ENCODE results near the gene GREB1. TPM values are rescaled to one million over a fixed set of nuclear protein-coding genes. Genes with fewer than 3 reads are reported as not detected.

Gene GREB1
- total and polyA plus RNA-seq, 2 of the 13 experiments (the other 11 are each of a cell fraction or from before 2014, with no cell fraction given) = 31.3 to 61.2 TPM

DNA sequence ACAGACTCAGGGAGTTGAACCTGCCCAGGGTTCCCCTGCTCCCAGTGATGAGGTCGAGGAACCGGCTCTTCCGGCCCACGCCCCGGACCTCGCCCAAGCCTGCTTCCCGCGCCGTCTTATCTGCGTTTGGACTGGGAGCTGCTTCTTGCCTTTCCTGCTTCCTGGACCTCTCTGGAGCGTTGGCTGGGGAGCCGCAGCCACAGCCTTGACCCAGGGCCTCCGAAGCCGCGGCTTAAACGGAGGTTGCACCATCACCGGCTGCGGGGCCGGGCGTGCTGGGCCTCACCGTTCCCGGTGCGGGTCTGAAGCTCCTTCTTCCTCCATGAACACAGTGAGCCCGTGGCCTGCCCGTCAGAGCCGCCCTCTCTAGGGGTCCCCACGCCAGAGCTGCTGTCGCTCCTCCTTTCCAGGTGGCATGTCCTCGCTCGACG, 122.8 kb downstream of the GREB1 start (continued):
- TF ChIP-seq ZNF224 (CRISPR knock-in tag; IDR thresholded peaks at IDR 0.05) (no peak), ERF (CRISPR knock-in tag; IDR thresholded peaks at IDR 0.05) (no peak), ZNF205 (CRISPR knock-in tag; IDR thresholded peaks at IDR 0.05) (no peak), STAG1 (CRISPR knock-in tag; IDR thresholded peaks at IDR 0.05) (no peak), JDP2 (CRISPR knock-in tag; IDR thresholded peaks at IDR 0.05; ENCODE audit: borderline replicate concordance) (no peak), TBX3 (IDR thresholded peaks at IDR 0.05; ENCODE audit: borderline replicate concordance) (no peak), TSC22D2 (CRISPR knock-in tag; IDR thresholded peaks at IDR 0.05; ENCODE audit: borderline replicate concordance) (no peak), ZNF883 (CRISPR knock-in tag; IDR thresholded peaks at IDR 0.05; ENCODE audit: not compliant biosample characterization) (peak; percentile 52), SPEN (CRISPR knock-in tag; IDR thresholded peaks at IDR 0.05; ENCODE audit: low read depth) (peak; percentile 18; the same call in 1 of the 2 replicates), CHCHD3 (CRISPR knock-in tag; IDR thresholded peaks at IDR 0.05) (no peak), HNRNPUL1 (IDR thresholded peaks at IDR 0.05; ENCODE audit: low read depth, low read length) (no peak), NR2F1 (CRISPR knock-in tag; IDR thresholded peaks at IDR 0.05) (peak; percentile 11 to 29; a peak in 1 of 4 replicates), ZFY (CRISPR knock-in tag; IDR thresholded peaks at IDR 0.05) (0 out of 2 replicates have a peak, but pooled peaks have one; percentile 23), ZNF432 (CRISPR knock-in tag; IDR thresholded peaks at IDR 0.05; ENCODE audit: borderline replicate concordance) (no peak), ZNF891 (CRISPR knock-in tag; IDR thresholded peaks at IDR 0.05) (no peak), CEBPB (IDR thresholded peaks at IDR 0.05; ENCODE audit: borderline replicate concordance, low read depth, low read length) (peak; percentile 18; the same call in 1 of the 2 replicates), ARID2 (CRISPR knock-in tag; IDR thresholded peaks at IDR 0.05; ENCODE audit: borderline replicate concordance) (no peak), ZNF572 (CRISPR knock-in tag; IDR thresholded peaks at IDR 0.05) (0 out of 2 replicates have a peak, but pooled peaks have one; percentile 37)
- TF ChIP-seq, protein P1, sequence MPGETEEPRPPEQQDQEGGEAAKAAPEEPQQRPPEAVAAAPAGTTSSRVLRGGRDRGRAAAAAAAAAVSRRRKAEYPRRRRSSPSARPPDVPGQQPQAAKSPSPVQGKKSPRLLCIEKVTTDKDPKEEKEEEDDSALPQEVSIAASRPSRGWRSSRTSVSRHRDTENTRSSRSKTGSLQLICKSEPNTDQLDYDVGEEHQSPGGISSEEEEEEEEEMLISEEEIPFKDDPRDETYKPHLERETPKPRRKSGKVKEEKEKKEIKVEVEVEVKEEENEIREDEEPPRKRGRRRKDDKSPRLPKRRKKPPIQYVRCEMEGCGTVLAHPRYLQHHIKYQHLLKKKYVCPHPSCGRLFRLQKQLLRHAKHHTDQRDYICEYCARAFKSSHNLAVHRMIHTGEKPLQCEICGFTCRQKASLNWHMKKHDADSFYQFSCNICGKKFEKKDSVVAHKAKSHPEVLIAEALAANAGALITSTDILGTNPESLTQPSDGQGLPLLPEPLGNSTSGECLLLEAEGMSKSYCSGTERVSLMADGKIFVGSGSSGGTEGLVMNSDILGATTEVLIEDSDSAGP (CRISPR knock-in tag; IDR thresholded peaks at IDR 0.05; ENCODE audit: borderline replicate concordance) = no peak
- TF ChIP-seq, protein P2, sequence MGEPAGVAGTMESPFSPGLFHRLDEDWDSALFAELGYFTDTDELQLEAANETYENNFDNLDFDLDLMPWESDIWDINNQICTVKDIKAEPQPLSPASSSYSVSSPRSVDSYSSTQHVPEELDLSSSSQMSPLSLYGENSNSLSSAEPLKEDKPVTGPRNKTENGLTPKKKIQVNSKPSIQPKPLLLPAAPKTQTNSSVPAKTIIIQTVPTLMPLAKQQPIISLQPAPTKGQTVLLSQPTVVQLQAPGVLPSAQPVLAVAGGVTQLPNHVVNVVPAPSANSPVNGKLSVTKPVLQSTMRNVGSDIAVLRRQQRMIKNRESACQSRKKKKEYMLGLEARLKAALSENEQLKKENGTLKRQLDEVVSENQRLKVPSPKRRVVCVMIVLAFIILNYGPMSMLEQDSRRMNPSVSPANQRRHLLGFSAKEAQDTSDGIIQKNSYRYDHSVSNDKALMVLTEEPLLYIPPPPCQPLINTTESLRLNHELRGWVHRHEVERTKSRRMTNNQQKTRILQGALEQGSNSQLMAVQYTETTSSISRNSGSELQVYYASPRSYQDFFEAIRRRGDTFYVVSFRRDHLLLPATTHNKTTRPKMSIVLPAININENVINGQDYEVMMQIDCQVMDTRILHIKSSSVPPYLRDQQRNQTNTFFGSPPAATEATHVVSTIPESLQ (CRISPR knock-in tag; conservative IDR thresholded peaks at IDR 0.05) = no peak
- TF ChIP-seq, protein P3, sequence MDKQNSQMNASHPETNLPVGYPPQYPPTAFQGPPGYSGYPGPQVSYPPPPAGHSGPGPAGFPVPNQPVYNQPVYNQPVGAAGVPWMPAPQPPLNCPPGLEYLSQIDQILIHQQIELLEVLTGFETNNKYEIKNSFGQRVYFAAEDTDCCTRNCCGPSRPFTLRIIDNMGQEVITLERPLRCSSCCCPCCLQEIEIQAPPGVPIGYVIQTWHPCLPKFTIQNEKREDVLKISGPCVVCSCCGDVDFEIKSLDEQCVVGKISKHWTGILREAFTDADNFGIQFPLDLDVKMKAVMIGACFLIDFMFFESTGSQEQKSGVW (CRISPR knock-in tag; IDR thresholded peaks at IDR 0.05; ENCODE audit: borderline replicate concordance) = no peak
- TF ChIP-seq, protein P4, sequence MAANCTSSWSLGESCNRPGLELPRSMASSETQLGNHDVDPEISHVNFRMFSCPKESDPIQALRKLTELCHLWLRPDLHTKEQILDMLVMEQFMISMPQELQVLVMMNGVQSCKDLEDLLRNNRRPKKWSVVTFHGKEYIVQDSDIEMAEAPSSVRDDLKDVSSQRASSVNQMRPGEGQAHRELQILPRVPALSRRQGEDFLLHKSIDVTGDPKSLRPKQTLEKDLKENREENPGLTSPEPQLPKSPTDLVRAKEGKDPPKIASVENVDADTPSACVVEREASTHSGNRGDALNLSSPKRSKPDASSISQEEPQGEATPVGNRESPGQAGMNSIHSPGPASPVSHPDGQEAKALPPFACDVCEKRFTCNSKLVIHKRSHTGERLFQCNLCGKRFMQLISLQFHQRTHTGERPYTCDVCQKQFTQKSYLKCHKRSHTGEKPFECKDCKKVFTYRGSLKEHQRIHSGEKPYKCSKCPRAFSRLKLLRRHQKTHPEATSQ (CRISPR knock-in tag; IDR thresholded peaks at IDR 0.05; ENCODE audit: borderline replicate concordance) = no peak
- TF ChIP-seq, protein P5, sequence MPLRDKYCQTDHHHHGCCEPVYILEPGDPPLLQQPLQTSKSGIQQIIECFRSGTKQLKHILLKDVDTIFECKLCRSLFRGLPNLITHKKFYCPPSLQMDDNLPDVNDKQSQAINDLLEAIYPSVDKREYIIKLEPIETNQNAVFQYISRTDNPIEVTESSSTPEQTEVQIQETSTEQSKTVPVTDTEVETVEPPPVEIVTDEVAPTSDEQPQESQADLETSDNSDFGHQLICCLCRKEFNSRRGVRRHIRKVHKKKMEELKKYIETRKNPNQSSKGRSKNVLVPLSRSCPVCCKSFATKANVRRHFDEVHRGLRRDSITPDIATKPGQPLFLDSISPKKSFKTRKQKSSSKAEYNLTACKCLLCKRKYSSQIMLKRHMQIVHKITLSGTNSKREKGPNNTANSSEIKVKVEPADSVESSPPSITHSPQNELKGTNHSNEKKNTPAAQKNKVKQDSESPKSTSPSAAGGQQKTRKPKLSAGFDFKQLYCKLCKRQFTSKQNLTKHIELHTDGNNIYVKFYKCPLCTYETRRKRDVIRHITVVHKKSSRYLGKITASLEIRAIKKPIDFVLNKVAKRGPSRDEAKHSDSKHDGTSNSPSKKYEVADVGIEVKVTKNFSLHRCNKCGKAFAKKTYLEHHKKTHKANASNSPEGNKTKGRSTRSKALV (CRISPR knock-in tag; IDR thresholded peaks at IDR 0.05) = no peak

Measured in HepG2 (cell line).